Stomach (tissue), 9 donors: Measurements from ENCODE around the gene FGF14. TPM values are rescaled to one million over a fixed set of nuclear protein-coding genes. Genes with fewer than 3 reads are reported as not detected.

Experiments used
- DNase-seq, 2 donors: peaks; one replicate each; pipeline versions ENCODE4 v3.0.0 to v3.0.0-alpha.2; 2013 to 2019
- H3K27ac ChIP-seq, 5 donors: fragments of 200-600 bp in 4 of 5; sonication (generic) in 4 of 5; one replicate each; pipeline ENCODE4 v1.5.1; 2013 to 2019; ENCODE audit warnings: mild to moderate bottlenecking in 1 of 5, moderate library complexity in 1 of 5
- H3K27me3 ChIP-seq, 3 donors: fragments of 200-600 bp; sonication (generic); one replicate each; pipeline ENCODE4 v1.5.1; 2017 to 2019; ENCODE audit warnings: mixed run types in 1 of 3
- H3K36me3 ChIP-seq, 4 donors: fragments of 200-600 bp; sonication (generic); 1 replicate in 3 of 4; 2 replicates in 1 of 4; pipeline ENCODE4 v1.5.1; 2016 to 2019
- H3K4me1 ChIP-seq, 4 donors: fragments of 200-600 bp; sonication (generic); one replicate each; pipeline ENCODE4 v1.5.1; 2016 to 2019
- H3K4me3 ChIP-seq, 4 donors: fragments of 200-600 bp; sonication (generic) in 3 of 4; one replicate each; pipeline ENCODE4 v1.5.1; 2016 to 2019; ENCODE audit warnings: mild to moderate bottlenecking in 1 of 4
- H3K9me3 ChIP-seq, 4 donors: fragments of 200-600 bp; sonication (generic); one replicate each; pipeline ENCODE4 v1.5.1; 2016 to 2019
- CTCF ChIP-seq, 7 experiments: fragments of 450-650 bp in 4 of 7; fragments of 200-600 bp in 3 of 7; sonication (generic) in 3 of 7; IDR thresholded peaks; one replicate each; pipeline ENCODE4 v1.5.1; 2016 to 2019; ENCODE audit warnings: antibody characterized with exemption in 7 of 7, control low read depth in 2 of 7, mild to moderate bottlenecking in 1 of 7
- EP300 ChIP-seq: sonication (generic); formaldehyde crosslinking; IDR thresholded peaks from one replicate; pipeline ENCODE4 v1.6.1; 2017; ENCODE audit warnings: antibody characterized with exemption
- POLR2A ChIP-seq, 4 donors: fragments of 450-650 bp; IDR thresholded peaks; one replicate each; pipeline ENCODE4 v1.6.1; 2016; ENCODE audit warnings: antibody characterized with exemption in 4 of 4, control low read depth in 2 of 4, mild to moderate bottlenecking in 1 of 4, moderate library complexity in 1 of 4
- POLR2AphosphoS5 ChIP-seq, 3 donors: sonication (generic); formaldehyde crosslinking; IDR thresholded peaks; one replicate each; pipeline ENCODE4 v1.6.1; 2016; ENCODE audit warnings: antibody characterized with exemption in 3 of 3
- WGBS, 5 donors: extraction: QIAGEN DNeasy Blood & Tissue Kit in 3 of 5; methylation state at CpG; one replicate each; pipeline versions ENCODE4 v1.1.5 to v1.1.7; 2013 to 2018; 5-methylcytosine and 5-hydroxymethylcytosine counted together
- intact Hi-C: fragments of 100-400 bp; cut with DNase I; formaldehyde crosslinking; loops from one replicate; pipeline ENCODE4 v1.15.1; 2023; ENCODE audit warnings: low total_unique reads
- polyA plus RNA-seq, 3 donors: library from polyadenylated mRNA; stranded (reverse); fragments of 200-250 nt; gene quantifications; one replicate each; pipeline ENCODE4 v1.2.3, GENCODE V29; 2013
- total RNA-seq, 5 donors: library from RNA; depleted of rRNA; stranded (reverse); fragments of >200 nt; gene quantifications; one replicate each; pipeline versions ENCODE4 v1.1.0 to v1.2.3, GENCODE V29; 2014 to 2016
- donor health status: healthy with polysubstance abuse.
- donor health status: Bipolar disorder and iron deficiency.
- donor health status: healthy.

The FGF14 gene
- total and polyA plus RNA-seq, 8 donors = 0.08 to 6.6 (median 0.54) TPM

GRCh38 chr13:101915755-101916107 is 486.1 kb downstream of the FGF14 start:
- peak in 1 of 2 donors; percentile 7 for DNase-seq
- 4 to 17% (median 6%) methylated on average over 8 to 13 of the region's 13 CpGs for WGBS, 5 donors
- H3K36me3 ChIP-seq = no peaks in the 10 kb centered on the region
- no peaks in the 10 kb centered on the region for H3K9me3 ChIP-seq
- H3K4me3 ChIP-seq = peak overlapping the region; percentile 40 to 44 (median 41)
- TF ChIP-seq EP300 (no peak), CTCF (IDR thresholded peaks at IDR 0.05) (no peak), POLR2AphosphoS5 (IDR thresholded peaks at IDR 0.05) (no peak), POLR2A (IDR thresholded peaks at IDR 0.05) (no peak)
- H3K4me1 ChIP-seq = peaks cover 8 to 29% (median 15%) of the 10 kb centered on the region in 4 donors
- intact Hi-C loops = no loop called here
- no peak overlapping the region for H3K27ac ChIP-seq
- peaks cover 11 to 69% (median 44%) of the 10 kb centered on the region in 3 donors for H3K27me3 ChIP-seq

GRCh38 chr13:101915331-101915730 is 486.5 kb downstream of the FGF14 start:
- Histone ChIP-seq H3K27ac (no peak overlapping the region), H3K27me3 (peaks cover 11 to 65% (median 42%) of the 10 kb centered on the region in 3 donors), H3K4me1 (peaks cover 8 to 29% (median 15%) of the 10 kb centered on the region in 4 donors), H3K36me3 (no peaks in the 10 kb centered on the region), H3K4me3 (peak overlapping the region in 1 of 4 donors; percentile 41), H3K9me3 (no peaks in the 10 kb centered on the region)
- intact Hi-C loops = no loop called here
- TF ChIP-seq EP300 = no peak
- no peak for TF ChIP-seq CTCF (IDR thresholded peaks at IDR 0.05)
- no peak for TF ChIP-seq POLR2A (IDR thresholded peaks at IDR 0.05)
- TF ChIP-seq POLR2AphosphoS5 (IDR thresholded peaks at IDR 0.05) = no peak
- DNase-seq = peak in 1 of 2 donors; percentile 46
- WGBS, 5 donors = 8 to 22% (median 10%) methylated on average over 7 of the region's 7 CpGs

- H3K4me3 ChIP-seq = no peak overlapping the region
- 72 to 83% (median 79%) methylated on average over 2 of the region's 2 CpGs for WGBS, 5 donors
- no peaks in the 10 kb centered on the region for H3K36me3 ChIP-seq
- peaks cover 8 to 29% (median 12%) of the 10 kb centered on the region in 3 donors for H3K27me3 ChIP-seq
- H3K27ac ChIP-seq = no peak overlapping the region
- no peak for DNase-seq
- intact Hi-C loops = no loop called here
- H3K9me3 ChIP-seq = no peaks in the 10 kb centered on the region
- no peak for TF ChIP-seq CTCF (IDR thresholded peaks at IDR 0.05)
- TF ChIP-seq POLR2AphosphoS5 (IDR thresholded peaks at IDR 0.05) = no peak
- no peak for TF ChIP-seq POLR2A (IDR thresholded peaks at IDR 0.05)
- TF ChIP-seq EP300 = no peak
- H3K4me1 ChIP-seq = peaks cover 7 to 12% (median 9%) of the 10 kb centered on the region in 4 donors
Observed at GRCh38 chr13:101911752-101912151, 490.1 kb downstream of the FGF14 start.

GRCh38 chr13:101903890-101904289 is 498.0 kb downstream of the FGF14 start:
- no peaks in the 10 kb centered on the region for H3K9me3 ChIP-seq
- no peaks in the 10 kb centered on the region for H3K27me3 ChIP-seq
- no peak overlapping the region for H3K4me3 ChIP-seq
- peaks cover 0 to 6% (median 0%) of the 10 kb centered on the region in 4 donors for H3K4me1 ChIP-seq
- TF ChIP-seq EP300 = no peak
- TF ChIP-seq POLR2AphosphoS5 (IDR thresholded peaks at IDR 0.05) = no peak
- no peak for TF ChIP-seq CTCF (IDR thresholded peaks at IDR 0.05)
- TF ChIP-seq POLR2A (IDR thresholded peaks at IDR 0.05) = no peak
- intact Hi-C loops = no loop called here
- DNase-seq = no peak
- WGBS, 5 donors = 49 to 71% (median 68%) methylated on average over 3 of the region's 3 CpGs
- no peaks in the 10 kb centered on the region for H3K36me3 ChIP-seq
- H3K27ac ChIP-seq = no peak overlapping the region
